IMR-90 (cell line): ENCODE results near the gene L3MBTL4. TPM values are rescaled to one million over a fixed set of nuclear protein-coding genes. Genes with fewer than 3 reads are reported as not detected.

Experiments
- ATAC-seq: fragments of 200-7000 bp; cut with Tn5 transposase; 2 replicates; pipeline ENCODE4 v1.9.1; 2020; ENCODE audit warnings: low read depth, mild to moderate bottlenecking, moderate library complexity
- BruUV-seq: library from RNA; stranded (reverse); fragments of 400-500 nt; replicated peaks from 2 replicates; lab custom pipeline; 2021; lab: Mats Ljungman, UMichigan
- CTCF ChIA-PET: fragments of 300-600 bp; formaldehyde crosslinking; extraction: SDS; loops from one replicate; lab custom pipeline; 2021; ENCODE audit warnings: antibody characterized with exemption; lab: Yijun Ruan, JAX
- POLR2A ChIA-PET: fragments of 300-600 bp; sonication (Branson Sonifier 250); formaldehyde crosslinking; loops from one replicate; lab custom pipeline; 2022; ENCODE audit warnings: antibody characterized with exemption; ENCODE audit not compliant: unreplicated experiment; lab: Charles Lee
- DNase-seq: peaks from one replicate; pipeline ENCODE4 v3.0.0; 2013
- H2AFZ ChIP-seq: replicated peaks from 2 replicates; pipeline ENCODE3; 2013; ENCODE audit warnings: low read length, mild to moderate bottlenecking; ENCODE audit not compliant: poor library complexity
- H2AK5ac ChIP-seq: 2 replicates; pipeline ENCODE4 v1.6.1; 2013; ENCODE audit warnings: low read depth, low read length, inconsistent platforms
- H2AK9ac ChIP-seq: replicated peaks from 2 replicates; pipeline ENCODE3; 2013; ENCODE audit warnings: mild to moderate bottlenecking, low read depth, low read length, moderate library complexity; ENCODE audit not compliant: poor library complexity
- H2BK120ac ChIP-seq: 2 replicates; pipeline ENCODE4 v1.6.1; 2013; ENCODE audit warnings: low read depth, low read length, inconsistent platforms
- H2BK15ac ChIP-seq: 3 replicates; pipeline ENCODE4 v1.6.1; 2013; ENCODE audit warnings: low read depth, low read length, inconsistent platforms
- H2BK20ac ChIP-seq: 2 replicates; pipeline ENCODE4 v1.6.1; 2013; ENCODE audit warnings: low read depth, mild to moderate bottlenecking, inconsistent platforms, low read length, moderate library complexity
- H2BK5ac ChIP-seq: 2 replicates; pipeline ENCODE4 v1.6.1; 2013; ENCODE audit warnings: mild to moderate bottlenecking, low read depth, low read length, inconsistent platforms; ENCODE audit not compliant: poor library complexity, severe bottlenecking
- H3K14ac ChIP-seq: replicated peaks from 2 replicates; pipeline ENCODE4 v1.6.1; 2013; ENCODE audit warnings: low read depth, low read length, inconsistent platforms
- H3K18ac ChIP-seq: 2 replicates; pipeline ENCODE4 v1.6.1; 2013; ENCODE audit warnings: low read depth, low read length, control low read depth
- H3K23ac ChIP-seq: 2 replicates; pipeline ENCODE4 v1.6.1; 2013; ENCODE audit warnings: low read depth, low read length, inconsistent platforms
- H3K27ac ChIP-seq: 2 replicates; pipeline ENCODE4 v1.5.1; 2013; ENCODE audit warnings: mild to moderate bottlenecking, control low read depth, low read length; ENCODE audit not compliant: insufficient read depth
- H3K27me3 ChIP-seq: 2 replicates; pipeline ENCODE4 v1.6.1; 2013; ENCODE audit warnings: low read length; ENCODE audit not compliant: control insufficient read depth, insufficient read depth
- H3K36me3 ChIP-seq: 2 replicates; pipeline ENCODE4 v1.6.1; 2013; ENCODE audit warnings: low read length, mixed read lengths; ENCODE audit not compliant: control insufficient read depth, insufficient read depth
- H3K4ac ChIP-seq: 2 replicates; pipeline ENCODE4 v1.6.1; 2013; ENCODE audit warnings: low read depth, low read length, inconsistent platforms
- H3K4me1 ChIP-seq: 2 replicates; pipeline ENCODE4 v1.6.1; 2013; ENCODE audit warnings: low read length, mixed read lengths; ENCODE audit not compliant: control insufficient read depth, insufficient read depth
- H3K4me2 ChIP-seq: 2 replicates; pipeline ENCODE4 v1.6.1; 2013; ENCODE audit warnings: low read depth, mild to moderate bottlenecking, control low read depth, low read length, moderate library complexity
- H3K4me3 ChIP-seq: 2 replicates; pipeline ENCODE4 v1.5.1; 2013; ENCODE audit warnings: low read depth, mild to moderate bottlenecking, control low read depth, low read length, moderate library complexity; ENCODE audit not compliant: insufficient read depth
- H3K56ac ChIP-seq: 2 replicates; pipeline ENCODE4 v1.6.1; 2013; ENCODE audit warnings: low read length, inconsistent platforms; ENCODE audit not compliant: insufficient read depth; ENCODE audit errors: extremely low read depth
- H3K79me1 ChIP-seq, 2 experiments: 2 replicates each; pipeline ENCODE4 v1.6.1; 2013; ENCODE audit warnings: low read length in 2 of 2, inconsistent platforms in 1 of 2, low read depth in 1 of 2
- H3K9ac ChIP-seq: 2 replicates; pipeline ENCODE4 v1.6.1; 2013; ENCODE audit warnings: low read depth, low read length, control low read depth
- H3K9me1 ChIP-seq: 2 replicates; pipeline ENCODE4 v1.6.1; 2013; ENCODE audit warnings: low read length, inconsistent platforms; ENCODE audit not compliant: insufficient read depth
- H3K9me3 ChIP-seq: 2 replicates; pipeline ENCODE4 v1.6.1; 2013; ENCODE audit warnings: low read length; ENCODE audit not compliant: control insufficient read depth, insufficient read depth
- H4K20me1 ChIP-seq: 2 replicates; pipeline ENCODE4 v1.6.1; 2013; ENCODE audit warnings: low read length, inconsistent platforms; ENCODE audit not compliant: insufficient read depth
- H4K5ac ChIP-seq: 2 replicates; pipeline ENCODE4 v1.6.1; 2013; ENCODE audit warnings: mild to moderate bottlenecking, low read depth, low read length, control low read depth
- H4K8ac ChIP-seq, 2 experiments: 2 replicates each; pipeline ENCODE4 v1.6.1; 2013; ENCODE audit warnings: low read depth in 2 of 2, low read length in 2 of 2, control low read depth in 1 of 2, inconsistent platforms in 1 of 2
- H4K91ac ChIP-seq: 2 replicates; pipeline ENCODE4 v1.6.1; 2013; ENCODE audit warnings: low read depth, low read length, inconsistent platforms; ENCODE audit not compliant: insufficient read depth
- MAFK ChIP-seq: IDR thresholded peaks from 2 replicates; pipeline ENCODE4 v1.6.1; 2012; ENCODE audit warnings: low read depth, low read length, improper control_type of control experiment
- MAZ ChIP-seq: IDR thresholded peaks from 2 replicates; pipeline ENCODE4 v1.6.1; 2012; ENCODE audit warnings: low read depth, mild to moderate bottlenecking, low read length, improper control_type of control experiment, moderate library complexity, borderline replicate concordance
- RCOR1 ChIP-seq: IDR thresholded peaks from 2 replicates; pipeline ENCODE4 v1.6.1; 2012; ENCODE audit warnings: mild to moderate bottlenecking, low read length, improper control_type of control experiment; ENCODE audit not compliant: insufficient replicate concordance
- WGBS, 2 experiments: methylation state at CpG; one replicate each; pipeline versions ENCODE4 v1.1.5 to v1.1.7; 2013; ENCODE audit warnings: missing lambda C conversion rate in 2 of 2; ENCODE audit not compliant: insufficient read length in 1 of 2; ENCODE audit errors: extremely low coverage in 2 of 2; 5-methylcytosine and 5-hydroxymethylcytosine counted together
- dilution Hi-C: fragments of 300-500 bp; cut with HindIII; formaldehyde crosslinking; loops from one replicate; pipeline ENCODE4 v1.14.3; 2018; ENCODE audit warnings: low sequenced_read_pairs; ENCODE audit not compliant: unreplicated experiment
- in situ Hi-C: fragments of 300-500 bp; cut with MboI; formaldehyde crosslinking; loops from 3 replicates; pipeline ENCODE4 v1.14.3; 2019; ENCODE audit warnings: low sequenced_read_pairs, inconsistent platforms, mixed read lengths
- intact Hi-C: fragments of 100-400 bp; cut with micrococcal nuclease; formaldehyde crosslinking; loops from 2 replicates; pipeline ENCODE4 v1.10.0; 2022
- polyA plus RNA-seq, 3 experiments: library from polyadenylated mRNA; depleted of rRNA; stranded (reverse); fragments of >200 nt; gene quantifications; 2 replicates each; pipeline ENCODE4 v1.2.3, GENCODE V29; 2012; ENCODE audit warnings: low replicate concordance in 1 of 3
- total RNA-seq: library from RNA; depleted of rRNA; stranded (reverse); fragments of >200 nt; gene quantifications from 2 replicates; pipeline ENCODE4 v1.2.3, GENCODE V29; 2012
- TF ChIP-seq, protein P1 (sequence below): fragments of 150-350 bp; IDR thresholded peaks from 2 replicates; pipeline ENCODE4 v1.6.1; 2016; ENCODE audit warnings: low read depth, mild to moderate bottlenecking, low read length, moderate library complexity, borderline replicate concordance

The L3MBTL4 gene
- total and polyA plus RNA-seq, 2 of the 4 experiments (the other 2 are of a cell fraction) = under 0.01 to 0.02 TPM

DNA sequence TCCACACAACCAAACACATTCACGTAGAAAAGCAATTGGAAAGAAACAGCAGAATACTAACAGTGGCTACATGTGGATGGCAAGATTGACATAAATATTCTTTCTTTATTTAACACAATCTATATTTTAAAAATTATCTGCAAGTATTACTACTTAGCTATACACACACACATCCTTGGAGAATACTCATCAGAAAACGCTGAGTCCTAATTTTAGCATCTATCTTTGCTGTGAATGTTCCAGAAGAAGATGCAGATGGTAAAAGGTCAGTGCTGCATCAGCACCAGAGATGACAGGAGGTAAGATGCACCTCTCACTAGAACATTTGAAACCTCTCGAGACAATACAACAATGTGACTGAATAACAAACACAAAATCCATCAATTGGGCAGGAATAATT lies 148.5 kb downstream of the L3MBTL4 start:
- H4K8ac ChIP-seq = no peak overlapping the region
- no peaks in the 10 kb centered on the region; the same call in 1 of the 2 replicates for H3K27me3 ChIP-seq
- no peak overlapping the region for H3K9ac ChIP-seq
- no peaks in the 10 kb centered on the region for H4K20me1 ChIP-seq
- H2BK15ac ChIP-seq = no peak overlapping the region
- H3K36me3 ChIP-seq = no peaks in the 10 kb centered on the region
- no peaks in the 10 kb centered on the region for H3K9me1 ChIP-seq
- CTCF ChIA-PET = no interaction called here
- H2AK9ac ChIP-seq = no peak overlapping the region
- H2BK120ac ChIP-seq = no peak overlapping the region
- in situ Hi-C loops = no loop called here
- intact Hi-C loops = no loop called here
- H3K56ac ChIP-seq = no peak overlapping the region
- ATAC-seq (no peak), DNase-seq (no peak)
- H3K14ac ChIP-seq = no peak overlapping the region
- no peak overlapping the region for H3K18ac ChIP-seq
- no peak overlapping the region for H3K4me3 ChIP-seq
- 40% methylated on average over 1 of the region's 3 CpGs; no CpG with 5 or more reads in 1 of the 2 experiments for WGBS, 2 experiments
- H3K4me2 ChIP-seq = no peak overlapping the region
- POLR2A ChIA-PET = no interaction called here
- no peak overlapping the region for H3K27ac ChIP-seq
- dilution Hi-C loops = no loop called here
- no peaks in the 10 kb centered on the region for H3K4me1 ChIP-seq
- H3K4ac ChIP-seq = no peak overlapping the region
- no peak overlapping the region for H2AK5ac ChIP-seq
- no peak overlapping the region for H3K23ac ChIP-seq
- H2BK20ac ChIP-seq = no peak overlapping the region
- no TSS peak for BruUV-seq
- no peaks in the 10 kb centered on the region for H3K79me1 ChIP-seq
- H2AFZ ChIP-seq = no peak overlapping the region
- TF ChIP-seq MAZ = no peak
- TF ChIP-seq, protein P1, sequence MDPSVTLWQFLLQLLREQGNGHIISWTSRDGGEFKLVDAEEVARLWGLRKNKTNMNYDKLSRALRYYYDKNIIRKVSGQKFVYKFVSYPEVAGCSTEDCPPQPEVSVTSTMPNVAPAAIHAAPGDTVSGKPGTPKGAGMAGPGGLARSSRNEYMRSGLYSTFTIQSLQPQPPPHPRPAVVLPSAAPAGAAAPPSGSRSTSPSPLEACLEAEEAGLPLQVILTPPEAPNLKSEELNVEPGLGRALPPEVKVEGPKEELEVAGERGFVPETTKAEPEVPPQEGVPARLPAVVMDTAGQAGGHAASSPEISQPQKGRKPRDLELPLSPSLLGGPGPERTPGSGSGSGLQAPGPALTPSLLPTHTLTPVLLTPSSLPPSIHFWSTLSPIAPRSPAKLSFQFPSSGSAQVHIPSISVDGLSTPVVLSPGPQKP = no peak
- TF ChIP-seq RCOR1 = no peak
- 0 out of 2 replicates have a peak, but pooled peaks have one; percentile 8 for TF ChIP-seq MAFK
- no peaks in the 10 kb centered on the region for H3K9me3 ChIP-seq
- H4K5ac ChIP-seq = no peak overlapping the region
- H4K91ac ChIP-seq = no peak overlapping the region
- H2BK5ac ChIP-seq = no peak overlapping the region
